HG02678 (cell line): Measurements from ENCODE around the gene UTP18.
"Not testable (repeated sequence)": the region's sequence is repeated elsewhere in the genome, so short reads cannot be mapped to it uniquely, and the experiment has no call there.

ENCODE experiments used
- ATAC-seq: cut with Tn5 transposase; IDR thresholded peaks from one replicate; pipeline ENCODE4 v1.9.1; 2021; ENCODE audit warnings: mild to moderate bottlenecking, moderate library complexity; ENCODE audit not compliant: unreplicated experiment

Gene UTP18

DNA sequence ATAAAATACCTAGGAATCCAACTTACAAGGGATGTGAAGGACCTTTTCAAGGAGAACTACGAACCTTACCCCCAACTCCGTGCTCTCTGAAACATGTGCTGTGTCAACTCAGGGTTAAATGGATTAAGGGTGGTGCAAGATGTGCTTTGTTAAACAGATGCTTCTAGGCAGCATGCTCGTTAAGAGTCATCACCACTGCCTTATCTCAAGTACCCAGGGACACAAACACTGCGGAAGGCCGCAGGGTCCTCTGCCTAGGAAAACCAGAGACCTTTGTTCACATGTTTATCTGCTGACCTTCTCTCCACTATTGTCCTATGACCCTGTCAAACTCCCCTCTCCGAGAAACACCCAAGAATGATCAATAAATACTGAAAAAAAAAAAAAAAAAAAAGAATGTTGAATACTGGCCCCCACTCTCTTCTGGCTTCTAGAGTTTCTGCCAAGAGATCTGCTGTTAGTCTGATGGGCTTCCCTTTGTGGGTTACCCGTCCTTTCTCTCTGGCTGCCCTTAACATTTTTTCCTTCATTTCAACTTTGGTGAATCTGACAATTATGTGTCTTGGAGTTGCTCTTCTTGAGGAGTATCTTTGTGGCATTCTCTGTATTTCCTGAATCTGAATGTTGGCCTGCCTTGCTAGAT is 70.6 kb downstream of the UTP18 start:
- ATAC-seq = not testable (repeated sequence)

DNA sequence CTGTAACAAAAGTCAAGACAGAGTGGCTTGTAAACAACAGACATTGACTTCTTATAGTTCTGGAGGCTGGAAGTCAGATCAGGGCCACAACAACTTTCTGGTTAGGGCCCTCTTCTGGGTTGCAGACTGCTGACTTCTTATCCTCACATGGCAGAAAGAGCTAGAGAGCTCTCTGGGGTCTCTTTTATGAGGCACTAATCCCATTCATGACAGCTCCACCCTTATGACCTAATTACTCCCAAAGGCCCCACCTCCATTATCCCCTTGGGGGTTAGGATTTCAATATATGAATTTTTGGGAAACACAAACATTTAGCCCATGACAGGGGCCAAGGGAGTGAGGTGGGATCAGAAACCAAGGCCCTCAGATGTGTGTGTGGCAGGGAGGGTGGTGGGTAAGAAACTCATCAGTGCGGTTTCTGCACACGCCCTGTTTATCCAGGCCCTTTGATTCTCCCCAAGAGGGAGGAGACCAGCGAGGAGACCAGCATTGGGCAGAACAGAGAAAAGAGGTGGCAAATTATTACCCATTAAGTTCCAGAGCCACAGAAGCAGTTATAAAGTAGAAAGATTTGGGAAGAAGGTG is 74.8 kb downstream of the UTP18 start:
- ATAC-seq = no peak

- no peak for ATAC-seq
Measured at GRCh38 chr17:51335883-51336822, 75.8 kb downstream of the UTP18 start.

DNA sequence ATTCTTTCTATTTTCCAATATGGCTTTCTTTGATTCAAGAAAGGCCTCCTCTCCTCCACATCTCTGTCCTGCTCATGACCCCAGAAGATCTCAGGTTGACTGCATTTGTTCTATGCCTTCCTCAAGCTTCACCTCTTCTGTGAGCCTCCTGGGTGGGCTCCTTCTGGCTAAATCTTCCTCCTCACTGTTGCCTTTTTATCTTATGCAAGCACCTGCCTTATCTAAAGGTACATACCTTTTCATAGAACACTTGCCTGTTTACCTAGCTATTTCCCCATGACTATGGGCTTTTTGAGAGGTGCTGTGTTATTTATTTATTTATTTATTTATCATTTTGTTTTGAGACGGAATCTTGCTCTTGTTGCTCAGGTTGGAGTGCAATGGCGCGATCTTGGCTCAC is 81.1 kb downstream of the UTP18 start:
- no peak for ATAC-seq

- no peak for ATAC-seq
Measured at GRCh38 chr17:51342257-51342656, 81.9 kb downstream of the UTP18 start.

GRCh38 chr17:51344532-51344931 is 84.2 kb downstream of the UTP18 start:
- no peak for ATAC-seq

DNA sequence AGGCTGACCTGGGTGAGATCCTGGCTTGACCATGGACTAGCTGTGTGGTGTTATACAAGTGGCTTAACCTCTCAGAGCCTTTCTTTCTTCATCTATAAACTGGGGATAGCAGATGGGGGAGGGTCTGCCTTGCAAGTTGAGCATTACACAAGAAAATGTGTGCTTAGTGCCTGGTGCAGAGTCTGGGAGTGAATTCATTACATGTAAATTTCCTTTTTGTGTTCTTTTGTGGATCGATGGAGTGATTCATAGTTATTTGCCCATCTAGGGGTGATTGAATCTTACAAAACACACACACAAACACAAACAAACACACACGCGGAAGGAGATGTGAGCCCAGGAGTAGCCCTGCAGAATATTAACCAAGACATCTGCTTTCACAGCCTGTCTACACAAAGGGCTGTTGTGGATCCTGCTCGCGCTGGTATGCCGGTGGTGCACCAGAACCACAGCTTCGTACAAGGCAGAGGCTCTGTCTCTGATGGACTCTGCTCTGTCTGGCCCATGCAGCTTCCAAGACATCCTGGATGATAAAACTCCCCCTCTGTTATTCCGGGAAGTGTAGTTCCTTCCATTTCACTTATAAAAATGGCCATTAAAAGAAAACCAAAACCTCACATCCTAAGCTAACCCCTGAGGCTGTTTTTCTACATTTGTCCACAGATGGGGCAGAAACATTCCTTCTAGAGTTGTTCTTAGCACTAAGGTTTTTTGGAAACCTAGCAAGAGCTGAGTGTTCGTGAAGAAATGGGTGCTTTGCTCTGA is 86.1 kb downstream of the UTP18 start:
- ATAC-seq = no peak
